ENCODE results near the gene CDADC1.
"Not testable (repeated sequence)": the region's sequence is repeated elsewhere in the genome, so short reads cannot be mapped to it uniquely, and the experiment has no call there.

The CDADC1 gene

DNA sequence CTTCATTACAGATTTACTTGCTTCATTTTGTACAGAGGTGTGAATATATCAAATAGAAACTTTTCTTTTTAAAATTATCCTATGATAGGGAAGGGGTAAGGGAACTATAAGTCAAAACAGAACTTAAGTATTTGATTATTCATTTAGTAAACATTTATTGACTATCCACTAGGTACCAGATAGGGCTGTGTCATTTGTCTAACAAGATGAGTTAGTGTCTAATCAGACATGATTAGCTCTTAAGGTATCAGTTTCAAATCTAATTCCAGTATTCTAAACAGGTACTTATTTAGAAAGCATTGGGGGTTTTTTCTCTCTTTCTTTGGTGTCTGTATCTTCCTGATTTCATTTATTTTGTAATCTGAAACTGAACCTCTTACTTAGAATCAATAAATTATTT, 32.2 kb downstream of the CDADC1 start:
- H3K4me3 ChIP-seq (ENCODE audit: control insufficient read depth, low read depth, low read length), result no peak overlapping the region
- TF ChIP-seq, protein P1, sequence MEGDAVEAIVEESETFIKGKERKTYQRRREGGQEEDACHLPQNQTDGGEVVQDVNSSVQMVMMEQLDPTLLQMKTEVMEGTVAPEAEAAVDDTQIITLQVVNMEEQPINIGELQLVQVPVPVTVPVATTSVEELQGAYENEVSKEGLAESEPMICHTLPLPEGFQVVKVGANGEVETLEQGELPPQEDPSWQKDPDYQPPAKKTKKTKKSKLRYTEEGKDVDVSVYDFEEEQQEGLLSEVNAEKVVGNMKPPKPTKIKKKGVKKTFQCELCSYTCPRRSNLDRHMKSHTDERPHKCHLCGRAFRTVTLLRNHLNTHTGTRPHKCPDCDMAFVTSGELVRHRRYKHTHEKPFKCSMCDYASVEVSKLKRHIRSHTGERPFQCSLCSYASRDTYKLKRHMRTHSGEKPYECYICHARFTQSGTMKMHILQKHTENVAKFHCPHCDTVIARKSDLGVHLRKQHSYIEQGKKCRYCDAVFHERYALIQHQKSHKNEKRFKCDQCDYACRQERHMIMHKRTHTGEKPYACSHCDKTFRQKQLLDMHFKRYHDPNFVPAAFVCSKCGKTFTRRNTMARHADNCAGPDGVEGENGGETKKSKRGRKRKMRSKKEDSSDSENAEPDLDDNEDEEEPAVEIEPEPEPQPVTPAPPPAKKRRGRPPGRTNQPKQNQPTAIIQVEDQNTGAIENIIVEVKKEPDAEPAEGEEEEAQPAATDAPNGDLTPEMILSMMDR (IDR thresholded peaks at IDR 0.05; ENCODE audit: control insufficient read depth, insufficient read depth, low read depth, low read length, missing control alignments), result no peak
- DNase-seq (ENCODE audit: low read depth), result no peak

DNA sequence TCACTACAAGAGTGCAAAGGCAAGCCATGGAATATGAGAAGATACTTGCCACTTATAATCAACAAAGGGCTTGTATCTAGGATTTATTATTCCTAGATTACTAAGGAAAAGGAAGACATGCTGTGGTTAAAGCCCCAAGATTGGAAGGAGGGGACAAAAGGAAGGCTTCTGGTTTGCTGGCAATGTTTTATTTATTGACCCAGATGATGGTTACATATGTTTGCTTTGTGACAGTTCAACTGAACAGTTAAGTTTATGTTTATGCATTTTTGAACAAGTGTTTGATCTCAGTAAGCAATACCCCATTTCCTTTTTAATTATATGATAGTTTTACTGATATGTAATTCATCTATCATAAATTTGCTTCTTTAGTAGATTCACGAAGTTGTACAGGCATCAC, 40.3 kb downstream of the CDADC1 start:
- TF ChIP-seq, protein P1 (IDR thresholded peaks at IDR 0.05; ENCODE audit: control insufficient read depth, insufficient read depth, low read depth, low read length, missing control alignments), result no peak
- no peak for DNase-seq (ENCODE audit: low read depth)
- no peak overlapping the region for H3K4me3 ChIP-seq (ENCODE audit: control insufficient read depth, low read depth, low read length)

DNA sequence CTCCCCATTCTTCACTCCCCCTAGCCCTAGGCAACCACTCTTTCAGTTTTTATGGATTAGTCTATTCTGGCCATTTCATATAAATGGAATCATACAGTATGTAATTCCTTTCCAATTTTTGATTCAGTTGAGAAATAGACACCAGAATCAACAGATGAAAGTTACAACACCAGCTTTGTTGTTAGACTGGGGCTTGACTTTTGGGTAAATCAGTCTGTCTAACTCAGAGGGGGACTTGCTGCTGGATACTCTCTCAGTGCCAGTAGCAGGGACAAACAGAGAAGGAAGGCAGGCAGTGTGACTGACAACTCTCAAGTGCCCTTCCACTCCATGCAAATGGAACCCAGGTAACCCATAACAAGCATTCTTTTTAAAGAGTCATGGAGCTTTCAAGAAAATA, 40.7 kb downstream of the CDADC1 start:
- TF ChIP-seq, protein P1 (IDR thresholded peaks at IDR 0.05; ENCODE audit: control insufficient read depth, insufficient read depth, low read depth, low read length, missing control alignments), result no peak
- H3K4me3 ChIP-seq (ENCODE audit: control insufficient read depth, low read depth, low read length), result no peak overlapping the region
- DNase-seq (ENCODE audit: low read depth), result no peak

DNA sequence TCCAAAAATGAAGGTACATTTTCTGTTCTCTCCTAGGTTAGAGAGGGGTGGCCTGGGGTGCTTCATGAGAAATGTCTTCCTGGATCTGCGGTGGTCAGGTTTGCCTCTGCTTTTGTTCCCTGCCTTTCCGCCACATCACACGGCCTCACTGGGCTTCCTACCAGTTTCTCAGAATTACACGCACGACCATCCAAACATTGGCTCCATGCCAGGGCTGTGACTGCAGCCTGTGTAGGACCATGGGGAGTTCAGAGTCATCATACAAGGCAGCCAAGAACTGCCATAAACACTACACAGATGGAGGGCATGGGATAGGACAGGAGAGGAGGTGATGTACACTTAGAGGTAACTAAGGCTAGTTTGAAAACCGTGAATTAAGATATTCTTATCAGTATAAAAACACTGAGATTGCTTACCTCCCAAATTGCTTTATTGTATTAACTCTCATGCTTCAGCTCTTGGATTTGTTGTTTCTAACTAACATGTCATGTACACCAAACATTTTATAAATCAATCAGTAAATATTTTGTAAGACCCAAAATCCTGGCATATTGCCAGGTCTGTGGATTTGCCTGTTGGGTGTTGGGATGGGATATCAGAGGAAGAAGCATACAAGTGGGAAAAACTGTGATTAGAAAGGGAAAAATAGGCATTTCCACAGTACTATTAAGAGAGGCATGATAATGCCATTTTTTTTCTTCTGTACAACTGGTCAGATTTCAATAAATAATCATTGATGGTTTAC, 45.2 kb downstream of the CDADC1 start:
- no peak overlapping the region for H3K4me3 ChIP-seq (ENCODE audit: control insufficient read depth, low read depth, low read length)
- TF ChIP-seq, protein P1 (IDR thresholded peaks at IDR 0.05; ENCODE audit: control insufficient read depth, insufficient read depth, low read depth, low read length, missing control alignments), result no peak
- no peak for DNase-seq (ENCODE audit: low read depth)

DNA sequence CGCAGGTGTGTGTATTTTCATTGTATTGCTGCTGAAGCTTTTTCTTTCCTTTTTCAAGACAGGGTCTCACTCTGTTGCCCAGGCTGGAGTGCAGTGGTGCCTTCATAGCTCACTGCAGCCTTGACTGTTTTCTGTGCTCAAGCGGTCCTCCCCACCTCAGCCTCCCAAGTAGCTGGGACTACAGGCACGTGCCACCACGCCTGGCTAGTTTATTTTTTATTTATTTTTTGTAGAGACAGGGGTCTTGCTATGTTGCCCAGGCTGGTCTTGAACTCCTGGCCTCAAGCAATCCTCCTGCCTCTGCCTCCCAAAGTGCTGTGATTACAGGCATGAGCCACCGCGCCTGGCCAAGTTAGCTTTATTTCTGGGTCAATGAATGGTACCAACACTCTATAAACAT, 47.0 kb downstream of the CDADC1 start:
- not testable (repeated sequence) for DNase-seq (ENCODE audit: low read depth); H3K4me3 ChIP-seq (ENCODE audit: control insufficient read depth, low read depth, low read length)

DNA sequence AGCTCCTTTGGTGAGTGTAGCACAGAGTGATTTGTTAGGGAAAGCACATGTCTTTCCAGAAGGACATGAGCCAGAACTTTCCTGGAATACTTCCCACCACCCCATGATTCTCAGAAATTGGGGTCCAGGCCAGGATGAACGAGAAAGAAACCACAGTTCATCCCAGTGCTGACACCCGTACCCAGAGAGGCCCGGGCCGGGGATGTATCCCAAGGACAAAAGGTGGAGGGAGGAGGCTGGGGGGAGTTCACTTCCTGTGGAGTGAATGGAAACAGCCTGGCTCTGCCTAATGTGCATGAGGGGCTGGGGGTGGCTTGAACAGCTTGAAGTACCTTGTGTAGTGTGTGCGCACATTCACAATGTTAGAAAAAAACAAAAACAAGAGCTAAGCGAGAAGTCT, 47.5 kb downstream of the CDADC1 start:
- no peak for DNase-seq (ENCODE audit: low read depth)
- H3K4me3 ChIP-seq (ENCODE audit: control insufficient read depth, low read depth, low read length), result no peak overlapping the region
- TF ChIP-seq, protein P1 (IDR thresholded peaks at IDR 0.05; ENCODE audit: control insufficient read depth, insufficient read depth, low read depth, low read length, missing control alignments), result no peak

DNA sequence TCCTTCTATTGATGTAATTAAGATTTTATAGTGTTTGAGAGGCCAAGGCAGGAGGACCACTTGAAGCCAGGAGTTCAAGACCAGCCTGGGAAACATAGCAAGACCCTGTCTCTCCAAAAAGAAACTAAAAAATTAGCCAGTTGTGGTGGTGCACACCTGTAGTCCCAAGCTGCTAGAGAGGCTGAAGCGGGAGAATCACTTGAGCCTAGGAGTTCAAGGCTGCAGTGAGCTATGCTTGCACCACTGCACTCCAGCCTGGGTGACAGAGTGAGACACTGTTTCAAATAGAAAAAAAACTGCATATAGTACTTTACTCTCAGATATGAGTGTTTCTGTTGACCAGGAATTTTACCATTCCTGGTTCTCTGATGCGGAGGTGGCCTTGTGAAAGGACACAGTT, 48.9 kb downstream of the CDADC1 start:
- TF ChIP-seq, protein P1 (IDR thresholded peaks at IDR 0.05; ENCODE audit: control insufficient read depth, insufficient read depth, low read depth, low read length, missing control alignments), result no peak
- no peak for DNase-seq (ENCODE audit: low read depth)
- no peak overlapping the region for H3K4me3 ChIP-seq (ENCODE audit: control insufficient read depth, low read depth, low read length)

Data from AG09309 (cell line).